GM23248 (cell line): ENCODE results near the gene MXD3. TPM values are rescaled to one million over a fixed set of nuclear protein-coding genes. Genes with fewer than 3 reads are reported as not detected.

ENCODE experiments used
- DNase-seq: peaks from one replicate; pipeline ENCODE4 v3.0.0-alpha.2; 2015
- H2AFZ ChIP-seq: fragments of 200-600 bp; sonication (generic); 2 replicates; pipeline ENCODE4 v1.6.1; 2016; ENCODE audit warnings: antibody characterized with exemption
- H3F3A ChIP-seq: fragments of 200-600 bp; sonication (generic); 2 replicates; pipeline ENCODE4 v1.6.1; 2016; ENCODE audit warnings: mild to moderate bottlenecking, antibody characterized with exemption, mixed run types; ENCODE audit not compliant: insufficient read depth
- H3K27ac ChIP-seq: fragments of 200-600 bp; sonication (generic); 2 replicates; pipeline ENCODE4 v1.5.1; 2016; ENCODE audit warnings: mild to moderate bottlenecking
- H3K27me3 ChIP-seq: fragments of 200-600 bp; sonication (generic); replicated peaks from 2 replicates; pipeline ENCODE4 v1.6.1; 2016; ENCODE audit warnings: mild to moderate bottlenecking; ENCODE audit not compliant: insufficient read depth
- H3K36me3 ChIP-seq: fragments of 200-600 bp; sonication (generic); 2 replicates; pipeline ENCODE4 v1.6.1; 2016; ENCODE audit warnings: low read depth, mild to moderate bottlenecking
- H3K4me1 ChIP-seq: fragments of 200-600 bp; sonication (generic); 2 replicates; pipeline ENCODE4 v1.6.1; 2016; ENCODE audit warnings: mild to moderate bottlenecking; ENCODE audit not compliant: insufficient read depth
- H3K4me2 ChIP-seq: fragments of 200-600 bp; sonication (generic); one replicate; pipeline ENCODE4 v1.6.1; 2016; ENCODE audit warnings: mild to moderate bottlenecking; ENCODE audit not compliant: unreplicated experiment
- H3K4me3 ChIP-seq: fragments of 200-600 bp; sonication (generic); 2 replicates; pipeline ENCODE4 v1.5.1; 2016; ENCODE audit warnings: mild to moderate bottlenecking
- H3K79me2 ChIP-seq: fragments of 200-600 bp; sonication (generic); 2 replicates; pipeline ENCODE4 v1.6.1; 2016; ENCODE audit warnings: mild to moderate bottlenecking; ENCODE audit not compliant: insufficient read depth
- H3K9ac ChIP-seq: fragments of 200-600 bp; sonication (generic); 2 replicates; pipeline ENCODE4 v1.6.1; 2016; ENCODE audit warnings: mild to moderate bottlenecking
- H3K9me2 ChIP-seq: fragments of 200-600 bp; sonication (generic); 2 replicates; pipeline ENCODE4 v1.6.1; 2016; ENCODE audit warnings: mixed run types, mild to moderate bottlenecking, moderate library complexity; ENCODE audit not compliant: insufficient read depth
- H3K9me3 ChIP-seq: fragments of 200-600 bp; sonication (generic); one replicate; pipeline ENCODE4 v1.6.1; 2017; ENCODE audit warnings: low read depth
- H4K20me1 ChIP-seq: fragments of 200-600 bp; sonication (generic); 2 replicates; pipeline ENCODE4 v1.6.0; 2016; ENCODE audit not compliant: insufficient read depth
- EZH2 ChIP-seq: fragments of 200-600 bp; sonication (generic); IDR thresholded peaks from 2 replicates; pipeline ENCODE4 v1.6.1; 2018; ENCODE audit warnings: antibody characterized with exemption, mild to moderate bottlenecking; ENCODE audit not compliant: insufficient read depth, poor library complexity, severe bottlenecking
- EZH2phosphoT487 ChIP-seq: fragments of 200-600 bp; sonication (generic); IDR thresholded peaks from 2 replicates; pipeline ENCODE4 v1.6.1; 2018; ENCODE audit warnings: antibody characterized with exemption, moderate library complexity, mild to moderate bottlenecking, low read depth; ENCODE audit not compliant: insufficient read depth
- WGBS, 2 experiments: methylation state at CpG; one replicate each; pipeline ENCODE4 v1.1.6; 2015 to 2017; ENCODE audit warnings: low lambda C conversion rate in 2 of 2, low coverage in 1 of 2; ENCODE audit errors: missing lambda C conversion rate in 2 of 2; 5-methylcytosine and 5-hydroxymethylcytosine counted together
- in situ Hi-C: fragments of 300-500 bp; cut with MboI; formaldehyde crosslinking; loops from 2 replicates; pipeline ENCODE4 v1.15.0; 2020
- polyA plus RNA-seq: library from polyadenylated mRNA; unstranded; fragments of >200 nt; fragmentation: Nextera tagmentation; extraction: Ambion mirVana; gene quantifications from 2 replicates; pipeline ENCODE4 v1.2.1, GENCODE V29; 2016
- total RNA-seq: library from RNA; depleted of rRNA; stranded (reverse); fragments of >200 nt; shearing (Covaris generic); gene quantifications from 2 replicates; pipeline ENCODE4 v1.2.3, GENCODE V29; 2014

MXD3 gene
- total and polyA plus RNA-seq, 2 experiments from 2014 or later = 6.5 to 7.8 TPM

DNA sequence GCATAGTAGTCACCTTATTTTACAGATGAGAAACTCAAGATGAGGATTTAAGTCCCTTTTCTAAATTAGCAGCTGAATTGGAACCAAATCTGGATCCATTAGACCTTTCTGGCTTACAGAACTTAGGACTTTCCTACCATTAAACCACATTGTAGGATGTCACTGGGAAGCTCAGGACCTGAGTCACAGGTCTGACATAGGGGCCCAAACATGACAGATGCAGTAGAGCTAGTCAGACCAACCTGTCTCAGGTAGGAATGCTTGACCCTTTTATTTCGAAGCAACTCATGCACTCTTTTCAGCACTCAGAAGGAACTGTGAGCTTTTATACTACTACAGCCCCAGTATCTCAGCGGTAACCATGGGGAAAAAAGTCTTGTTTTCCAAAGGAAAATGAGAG is 10.7 kb downstream of the MXD3 start:
- Histone ChIP-seq H3F3A (peaks cover 38% of the 10 kb centered on the region), H3K4me2 (no peak overlapping the region), H3K36me3 (no peaks in the 10 kb centered on the region; the same call in 1 of the 2 replicates), H3K9ac (0 out of 2 replicates have a peak overlapping the region, but pooled peaks have one; percentile 38), H3K4me1 (peaks cover 21% of the 10 kb centered on the region), H3K9me2 (no peaks in the 10 kb centered on the region), H3K79me2 (peaks cover 46% of the 10 kb centered on the region), H3K27ac (peak overlapping the region; percentile 36), H3K4me3 (no peak overlapping the region), H3K27me3 (no peaks in the 10 kb centered on the region), H2AFZ (no peak overlapping the region), H4K20me1 (no peaks in the 10 kb centered on the region), H3K9me3 (no peaks in the 10 kb centered on the region)
- no peak for TF ChIP-seq EZH2phosphoT487
- TF ChIP-seq EZH2 = no peak
- WGBS, 2 experiments = 81 to 82% methylated on average over 2 of the region's 2 CpGs
- in situ Hi-C loops = no loop called here
- no peak for DNase-seq

DNA sequence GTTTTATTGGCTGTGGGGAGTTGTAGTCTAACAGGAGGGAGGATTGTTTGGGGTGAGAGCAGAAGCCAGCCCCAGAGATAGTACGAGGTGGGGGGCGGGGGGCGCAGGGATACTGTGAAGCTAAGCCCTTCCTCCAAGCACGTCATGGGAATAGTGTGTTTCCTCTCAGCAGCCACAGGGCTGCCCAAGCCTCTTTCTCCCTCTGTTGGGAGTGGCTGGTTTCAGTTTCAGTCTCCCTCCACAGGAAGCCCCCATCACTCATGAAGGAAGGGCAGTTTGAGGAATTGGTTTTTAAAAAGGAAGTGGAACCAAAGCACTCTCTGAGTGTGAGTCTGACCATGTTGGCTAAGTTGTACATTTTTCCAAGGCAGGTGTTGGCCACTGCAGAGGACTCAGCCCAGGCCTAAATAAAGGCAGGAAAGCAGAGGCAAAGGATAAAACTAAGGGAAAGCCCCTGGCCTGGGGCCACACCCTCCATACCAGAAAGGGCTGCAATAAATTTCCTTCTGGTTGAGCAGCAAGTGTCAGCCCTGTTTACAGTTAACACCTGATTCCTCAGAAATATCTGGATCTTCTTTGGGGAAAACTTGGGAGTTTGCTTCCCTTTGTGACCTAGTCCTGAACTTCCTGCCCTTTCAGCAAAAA is 11.3 kb downstream of the MXD3 start:
- TF ChIP-seq EZH2 = no peak
- TF ChIP-seq EZH2phosphoT487 = no peak
- Histone ChIP-seq H3K4me1 (peaks cover 16% of the 10 kb centered on the region), H3K9ac (peak overlapping the region; percentile 38; the same call in 1 of the 2 replicates), H3K36me3 (no peaks in the 10 kb centered on the region; the same call in 1 of the 2 replicates), H3K27ac (peak overlapping the region; percentile 36), H3K9me2 (no peaks in the 10 kb centered on the region), H3K9me3 (no peaks in the 10 kb centered on the region), H3K27me3 (no peaks in the 10 kb centered on the region), H4K20me1 (no peaks in the 10 kb centered on the region), H3K4me2 (no peak overlapping the region), H3K4me3 (no peak overlapping the region), H3F3A (peaks cover 34% of the 10 kb centered on the region), H3K79me2 (peaks cover 40% of the 10 kb centered on the region), H2AFZ (no peak overlapping the region)
- 36 to 49% methylated on average over 4 of the region's 4 CpGs for WGBS, 2 experiments
- in situ Hi-C loops = no loop called here
- peak; percentile 70 for DNase-seq

DNA sequence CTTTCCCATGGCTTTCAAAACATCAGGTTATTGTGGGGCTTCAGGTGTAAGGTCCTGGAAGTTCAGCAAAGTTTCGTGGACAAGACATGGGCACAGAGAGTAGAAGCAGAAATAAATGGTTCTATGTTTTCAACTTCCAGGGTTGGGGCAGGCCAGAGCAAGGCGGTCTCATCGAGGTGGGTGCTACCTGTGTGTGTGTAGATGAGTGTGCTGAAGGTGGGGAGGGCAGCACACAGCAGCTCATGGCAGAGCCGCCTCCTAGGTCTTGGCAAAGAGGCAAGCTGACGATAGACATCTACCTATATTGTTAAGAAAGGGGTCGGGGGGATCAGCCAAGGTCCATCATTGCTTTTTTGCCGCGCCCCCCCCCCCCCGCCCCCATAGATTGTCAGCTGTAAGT is 12.0 kb downstream of the MXD3 start:
- Histone ChIP-seq H3K4me2 (no peak overlapping the region), H3K79me2 (peaks cover 34% of the 10 kb centered on the region), H3K9me3 (no peaks in the 10 kb centered on the region), H3K27ac (no peak overlapping the region; the same call in 1 of the 2 replicates), H3K36me3 (0 out of 2 replicates have a peak, but pooled peaks cover 2% of the 10 kb centered on the region), H2AFZ (no peak overlapping the region), H3K9ac (no peak overlapping the region), H3K4me1 (peaks cover 10% of the 10 kb centered on the region), H4K20me1 (no peaks in the 10 kb centered on the region), H3F3A (peaks cover 31% of the 10 kb centered on the region), H3K9me2 (no peaks in the 10 kb centered on the region), H3K4me3 (no peak overlapping the region), H3K27me3 (no peaks in the 10 kb centered on the region)
- no peak for DNase-seq
- in situ Hi-C loops = no loop called here
- 77 to 84% methylated on average over 7 to 9 of the region's 9 CpGs for WGBS, 2 experiments
- TF ChIP-seq EZH2 = no peak
- no peak for TF ChIP-seq EZH2phosphoT487

DNA sequence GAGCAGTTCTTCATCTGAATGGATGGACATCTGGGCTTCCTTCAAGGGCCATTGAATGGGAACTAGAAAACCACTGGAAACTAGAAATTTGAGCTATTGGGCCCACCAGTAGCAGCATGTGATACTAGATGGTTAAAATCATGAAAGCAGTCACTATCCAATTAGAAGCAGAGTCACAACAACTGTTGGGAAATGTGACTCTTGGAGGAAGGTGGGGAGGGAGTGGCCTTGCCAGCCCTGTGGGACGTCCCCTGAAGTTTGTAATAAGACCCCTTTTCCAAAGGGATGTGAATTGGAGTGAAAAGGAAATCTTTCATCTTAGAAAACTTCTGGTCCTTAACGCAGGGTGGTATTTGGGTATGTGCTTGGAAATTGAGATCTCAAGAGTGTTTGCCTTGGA is 13.8 kb downstream of the MXD3 start:
- H3K4me1 ChIP-seq = peaks cover 9% of the 10 kb centered on the region
- WGBS, 2 experiments = 82 to 83% methylated on average over 2 of the region's 2 CpGs
- no peaks in the 10 kb centered on the region for H3K27me3 ChIP-seq
- H3K79me2 ChIP-seq = peaks cover 16% of the 10 kb centered on the region
- H3K9ac ChIP-seq = no peak overlapping the region
- no peak for DNase-seq
- no peak overlapping the region for H2AFZ ChIP-seq
- H3K4me2 ChIP-seq = no peak overlapping the region
- H3K36me3 ChIP-seq = 0 out of 2 replicates have a peak, but pooled peaks cover 18% of the 10 kb centered on the region
- in situ Hi-C loops = no loop called here
- H3K27ac ChIP-seq = no peak overlapping the region
- TF ChIP-seq EZH2phosphoT487 (no peak), EZH2 (no peak)
- no peaks in the 10 kb centered on the region for H4K20me1 ChIP-seq
- H3K4me3 ChIP-seq = no peak overlapping the region
- no peaks in the 10 kb centered on the region for H3K9me2 ChIP-seq
- H3K9me3 ChIP-seq = no peaks in the 10 kb centered on the region
- H3F3A ChIP-seq = peaks cover 31% of the 10 kb centered on the region
